Renal cortical epithelial cell (primary cell): ENCODE data around the gene HINT1. TPM values are rescaled to one million over a fixed set of nuclear protein-coding genes. Genes with fewer than 3 reads are reported as not detected.
"Not testable (repeated sequence)": the region's sequence is repeated elsewhere in the genome, so short reads cannot be mapped to it uniquely, and the experiment has no call there.

Source experiments
- DNase-seq: peaks from one replicate; pipeline ENCODE4 v3.0.0-alpha.2; 2011; ENCODE audit warnings: low read depth
- total RNA-seq: library from RNA; depleted of rRNA; stranded (reverse); fragments of >200 nt; gene quantifications from 2 replicates; pipeline ENCODE4 v1.2.3, GENCODE V29; 2014

The HINT1 gene
- 83.9 and 194 TPM in 2 replicates for total RNA-seq

DNA sequence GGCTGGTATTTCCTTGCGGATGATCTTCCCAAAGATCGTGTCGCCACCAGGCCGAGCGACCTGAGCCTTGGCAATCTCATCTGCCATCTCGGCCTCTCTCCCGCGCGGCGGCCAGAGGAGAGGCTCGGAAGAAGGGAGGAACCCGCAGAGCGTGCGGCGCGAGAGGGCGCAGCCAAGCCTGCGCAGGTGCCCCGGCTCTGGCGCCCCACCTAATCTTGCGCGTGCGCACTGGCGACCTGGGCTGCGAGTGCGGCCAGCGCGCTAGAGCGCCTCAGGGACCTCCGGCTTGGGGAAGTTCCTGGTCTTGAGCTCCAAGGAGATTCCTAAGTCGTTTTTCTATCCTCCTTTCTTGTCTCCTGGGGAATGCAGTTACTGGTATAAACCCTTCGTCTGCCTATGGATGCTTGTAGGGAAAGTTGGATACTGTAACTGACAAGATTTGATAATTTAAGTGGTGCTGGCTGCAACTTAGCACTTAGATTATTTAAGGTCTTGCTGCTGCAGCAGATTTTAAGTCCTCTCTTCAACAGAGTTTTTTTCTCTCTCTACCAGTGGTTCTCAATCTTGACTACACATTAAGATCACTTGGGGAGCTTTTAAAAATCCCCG lies at the start of gene HINT1:
HINT1 (minus strand) TSS at position 138 of the 609 bp plus-strand sequence; CDS start at position 87, 51 bp downstream.
- DNase-seq = peak; percentile 81

DNA sequence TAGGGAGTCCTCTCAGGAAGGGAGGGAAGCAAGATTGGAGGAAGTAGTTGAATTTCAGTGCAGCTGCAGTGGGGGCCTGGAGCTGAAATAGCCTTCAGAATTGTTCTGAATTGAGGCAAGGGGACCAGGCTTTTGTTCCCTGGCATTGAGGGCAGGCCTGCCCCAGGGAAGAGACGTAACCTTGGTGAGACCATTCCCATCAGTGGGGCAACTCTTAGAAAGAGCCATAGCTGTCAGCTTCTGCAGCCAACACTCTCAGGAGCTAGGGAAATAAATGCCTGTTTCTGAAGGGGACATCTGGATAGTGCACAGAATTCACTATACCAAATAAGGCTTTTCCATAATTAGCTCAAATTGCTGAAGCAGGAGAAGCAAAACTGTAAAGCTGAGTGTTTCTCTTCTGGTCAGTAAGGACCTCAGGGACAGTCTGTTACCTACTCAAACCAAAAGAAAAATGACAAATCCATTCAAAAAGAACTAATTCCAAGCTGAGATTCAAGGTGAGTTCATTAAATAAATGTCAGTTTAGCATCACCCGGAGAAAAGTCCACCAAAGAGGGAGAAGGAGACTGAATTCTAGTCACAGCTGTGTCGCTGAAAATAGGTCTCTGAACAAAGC lies 49.7 kb upstream of the HINT1 start:
- no peak for DNase-seq

DNA sequence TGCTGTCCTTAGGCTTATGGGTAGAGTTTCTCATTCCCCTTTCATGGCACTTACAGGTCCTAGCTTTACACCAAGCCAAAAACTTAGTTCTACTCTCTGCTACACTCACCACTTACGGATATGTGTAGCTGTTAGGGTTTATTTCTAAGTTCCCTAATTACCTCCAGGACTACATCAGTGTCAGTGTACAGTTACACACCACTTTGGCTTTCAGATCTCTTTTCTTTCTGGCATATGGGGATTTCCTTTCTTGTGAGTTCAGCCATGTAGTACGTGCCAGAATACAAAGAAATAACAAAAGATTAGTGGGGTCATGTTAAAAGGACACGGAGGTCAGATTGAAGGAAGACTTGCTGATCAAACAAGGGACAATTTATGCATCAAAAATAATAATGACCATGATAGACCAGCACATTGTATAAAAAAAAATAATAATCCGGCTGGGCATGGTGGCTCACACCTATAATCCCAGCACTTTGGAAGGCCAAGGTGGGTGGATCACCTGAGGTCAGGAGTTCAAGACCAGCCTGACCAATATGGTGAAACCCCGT lies 47.5 kb upstream of the HINT1 start:
- DNase-seq = no peak

DNA sequence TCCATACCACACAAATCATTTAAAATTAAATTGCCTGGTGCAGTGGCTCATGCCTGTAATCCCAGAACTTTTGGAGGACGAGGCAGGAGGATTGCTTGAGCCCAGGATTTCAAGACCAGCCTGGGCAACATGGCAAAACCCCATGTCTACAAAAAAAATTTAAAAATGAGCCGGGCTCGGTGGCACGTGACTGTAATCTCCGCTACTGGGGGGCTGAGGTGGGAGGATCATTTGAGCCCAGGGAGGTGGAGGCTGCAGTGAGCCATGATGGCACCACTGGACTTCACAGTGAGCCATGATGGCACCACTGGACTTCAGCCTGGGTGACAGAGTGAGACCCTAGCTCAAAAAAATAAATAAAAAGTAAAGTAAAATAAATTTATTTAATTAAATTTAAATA lies 46.6 kb upstream of the HINT1 start:
- DNase-seq = no peak

DNA sequence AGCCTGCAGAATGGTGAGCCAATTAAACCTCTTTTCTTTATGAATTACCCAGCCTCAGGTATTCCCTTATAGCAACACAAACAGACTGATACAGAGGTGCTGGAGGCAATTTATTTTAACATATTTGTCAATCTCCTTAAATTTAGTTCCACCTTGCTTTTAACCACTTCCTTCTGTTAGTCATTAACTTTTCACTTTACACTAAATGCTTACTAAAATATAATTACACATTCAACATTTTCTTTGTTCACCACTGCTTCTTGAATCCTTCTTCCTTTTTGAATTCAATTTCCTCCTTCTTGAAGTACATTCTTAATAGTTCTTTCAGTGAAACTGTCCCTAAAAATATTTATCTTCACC lies 45.1 kb upstream of the HINT1 start:
- peak; percentile 41 for DNase-seq

DNA sequence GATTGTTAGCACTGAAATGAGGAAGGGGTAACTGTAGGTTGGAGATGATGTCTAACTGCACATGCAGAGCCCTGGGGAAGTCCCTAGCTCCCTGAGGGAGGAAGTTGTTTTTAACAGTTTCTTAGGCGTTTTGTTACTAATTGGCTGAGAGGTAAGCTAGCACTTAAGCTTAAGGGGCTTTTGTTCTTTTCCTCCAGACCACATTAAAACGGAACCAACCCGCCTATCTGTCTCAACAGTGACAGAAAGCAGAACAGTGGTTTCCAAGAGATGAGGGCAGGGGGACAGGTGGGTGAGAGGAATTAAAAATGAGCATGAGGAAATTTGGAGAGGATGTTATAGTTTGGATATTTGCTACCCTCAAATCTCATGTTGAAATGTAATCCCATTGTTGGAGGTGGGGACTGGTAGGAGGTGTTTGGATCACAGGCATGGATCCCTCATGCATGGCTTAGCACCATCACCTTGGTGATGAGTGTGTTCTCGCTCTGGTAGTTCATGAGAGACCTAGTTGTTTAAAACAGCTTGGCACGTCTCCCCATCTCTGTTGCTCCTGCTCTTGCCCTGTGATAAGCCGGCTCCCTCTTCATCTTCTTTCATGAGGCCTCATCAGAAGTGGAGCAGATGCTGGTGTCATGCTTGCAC lies 44.6 kb upstream of the HINT1 start:
- peak; percentile 74 for DNase-seq

DNA sequence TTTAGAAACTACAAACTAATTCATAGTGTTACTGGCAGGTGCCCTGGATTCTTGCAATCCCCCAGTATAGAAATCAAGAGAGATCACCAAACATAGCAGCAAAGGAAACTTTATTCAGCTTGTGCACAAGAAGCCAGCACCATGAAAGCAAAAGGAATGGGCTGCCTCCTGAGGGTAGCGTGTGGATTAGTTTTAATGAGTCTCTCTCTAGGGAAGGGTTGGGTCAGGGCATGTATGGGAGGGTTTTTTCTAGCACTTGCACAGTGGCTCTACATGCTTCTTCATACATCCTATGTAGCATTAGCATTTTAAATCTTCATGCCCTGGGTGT lies 44.1 kb upstream of the HINT1 start:
- no peak for DNase-seq

DNA sequence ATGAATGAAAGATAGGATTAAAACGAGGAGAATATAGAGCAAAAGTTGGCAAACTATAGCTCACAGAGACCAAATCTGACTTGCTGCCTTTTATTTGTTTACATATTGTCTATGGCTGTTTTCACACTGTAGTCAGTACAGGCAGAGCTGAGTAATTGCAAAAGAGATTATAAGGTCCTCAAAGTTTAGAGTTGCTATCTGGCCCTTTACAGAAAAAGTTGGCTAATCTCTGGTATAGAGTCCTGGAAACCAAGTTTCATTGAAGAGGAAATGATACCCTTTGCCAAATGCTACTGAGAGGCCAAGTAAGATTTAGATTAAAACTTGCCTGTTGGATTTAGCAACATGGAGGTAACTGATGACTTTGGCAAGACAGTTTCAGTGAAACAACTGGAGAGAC lies 41.7 kb upstream of the HINT1 start:
- no peak for DNase-seq

DNA sequence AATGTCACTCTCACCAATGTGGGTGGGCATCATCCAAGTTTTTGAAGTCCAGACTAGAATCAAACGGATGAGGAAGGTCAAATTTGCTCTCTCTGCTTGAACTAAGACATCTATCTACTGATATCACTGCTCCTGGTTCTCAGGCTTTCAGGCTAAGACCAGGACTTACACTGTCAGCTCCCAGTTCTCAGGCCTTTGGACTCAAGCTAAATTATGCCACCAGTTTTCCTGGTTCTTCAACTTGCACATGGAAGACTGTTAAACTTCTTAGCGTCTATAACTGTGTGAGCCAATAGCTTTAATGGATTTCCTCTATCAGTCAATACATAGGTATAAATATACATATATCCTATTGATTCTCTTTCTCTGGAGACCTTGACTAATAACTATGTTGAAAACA lies 41.0 kb upstream of the HINT1 start:
- DNase-seq = no peak

DNA sequence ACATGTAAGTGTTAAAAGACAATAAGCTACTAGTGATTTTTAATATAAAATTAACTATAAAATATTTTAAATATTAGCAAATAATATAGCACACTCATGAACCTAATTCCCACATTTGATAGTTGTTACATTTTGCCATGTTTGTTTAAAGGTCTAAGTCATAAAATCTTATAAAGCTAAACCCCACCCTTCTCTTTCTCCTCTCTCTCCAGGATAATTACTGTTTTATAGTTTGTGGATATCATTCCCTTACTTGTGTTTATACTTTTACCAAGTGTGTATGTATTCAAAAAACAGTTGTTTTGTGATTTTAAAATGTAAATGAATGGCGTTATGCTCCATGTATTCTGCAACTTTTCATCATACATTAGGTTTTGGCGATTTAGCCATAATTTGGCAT lies 39.9 kb upstream of the HINT1 start:
- DNase-seq = no peak

DNA sequence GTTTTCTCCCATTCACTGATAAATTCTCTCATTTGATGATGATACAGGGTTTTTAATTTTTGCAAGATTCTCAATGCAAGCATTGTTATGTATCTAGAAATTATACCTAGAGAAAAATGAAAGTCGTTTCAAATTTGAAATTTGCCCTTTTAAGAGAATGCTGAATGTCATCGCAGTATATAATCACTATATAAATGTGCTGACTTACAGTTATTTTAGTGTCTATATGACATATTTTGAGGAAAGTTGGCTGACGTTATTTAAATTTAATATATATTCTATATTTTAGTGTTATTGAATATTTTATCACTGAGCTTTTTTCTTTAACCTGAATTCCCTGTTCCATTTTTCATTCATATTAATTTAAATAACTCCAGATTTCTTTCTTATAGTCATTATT lies 35.5 kb upstream of the HINT1 start:
- no peak for DNase-seq

DNA sequence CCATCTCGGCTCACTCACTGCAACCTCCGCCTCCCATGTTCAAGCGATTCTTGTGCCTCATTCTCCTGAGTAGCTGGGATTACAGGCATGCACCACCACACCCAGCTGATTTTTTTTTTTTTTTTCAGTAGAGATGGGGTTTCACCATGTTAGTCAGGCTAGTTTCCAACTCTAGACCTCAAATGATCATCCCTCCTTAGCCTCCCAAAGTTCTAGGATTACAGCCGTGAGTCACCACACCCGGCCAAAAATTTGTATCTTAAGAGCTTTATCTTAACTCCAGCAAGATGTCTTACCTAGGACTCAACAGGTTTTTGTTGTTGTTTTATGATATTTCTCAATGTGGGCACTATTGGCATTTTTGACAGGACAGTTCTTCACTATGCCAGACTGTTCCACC lies 33.6 kb upstream of the HINT1 start:
- no peak for DNase-seq

DNA sequence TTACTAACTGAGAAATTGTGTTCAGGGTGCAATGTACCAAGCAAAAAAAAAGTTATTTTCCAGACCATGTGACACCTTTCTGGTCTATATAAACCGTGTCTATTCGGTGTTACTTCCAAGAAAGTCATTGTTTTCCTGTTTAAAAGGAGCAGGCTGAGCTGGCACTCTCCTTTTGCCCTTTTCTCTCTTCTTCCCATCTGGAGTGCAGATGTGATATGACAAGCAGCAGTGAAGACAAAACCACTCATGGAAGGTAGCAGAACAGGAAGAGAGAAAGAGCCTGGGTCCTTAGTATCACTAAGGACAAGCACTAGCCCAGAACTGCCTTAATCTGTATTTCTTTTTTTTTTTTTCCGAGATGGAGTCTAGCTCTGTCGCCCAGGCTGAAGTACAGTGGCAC lies 31.3 kb upstream of the HINT1 start:
- no peak for DNase-seq

DNA sequence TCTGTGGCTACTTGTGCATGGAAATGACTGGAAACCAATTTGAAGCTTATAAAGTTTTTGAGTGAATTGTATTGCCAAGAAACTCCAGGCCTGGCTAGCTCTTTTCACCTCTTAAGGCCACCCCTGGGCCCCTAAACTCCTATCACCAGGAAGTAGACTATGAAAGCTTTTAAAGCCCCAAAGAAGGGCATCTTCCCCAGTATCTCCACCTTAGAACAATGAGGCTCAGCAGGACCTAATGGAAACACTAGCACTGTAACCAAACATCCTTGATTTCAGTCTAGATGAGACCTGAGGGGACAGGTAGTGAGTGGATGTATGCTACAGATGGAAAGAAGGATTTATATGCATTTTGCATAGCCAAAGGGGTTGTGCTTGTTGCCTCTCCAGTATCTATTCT lies 30.6 kb upstream of the HINT1 start:
- no peak for DNase-seq

DNA sequence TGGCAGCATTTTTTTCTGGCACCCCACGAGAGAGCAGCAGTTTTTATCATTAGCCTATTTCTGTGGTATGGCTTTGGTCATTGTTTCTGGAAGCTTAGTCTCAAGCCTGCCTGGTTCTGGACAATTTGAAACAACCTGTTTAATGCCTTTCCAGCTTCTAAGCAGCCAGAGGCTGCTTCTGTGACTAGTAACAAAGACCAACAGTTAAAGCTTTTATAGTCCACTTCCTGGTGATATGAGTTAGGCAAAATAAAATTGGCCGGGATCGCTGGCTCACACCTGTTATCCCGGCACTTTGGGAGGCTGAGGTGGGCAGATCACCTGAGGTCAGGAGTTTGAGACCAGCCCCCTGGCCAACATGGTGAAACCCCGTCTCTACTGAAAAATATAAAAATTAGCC lies 29.7 kb upstream of the HINT1 start:
- DNase-seq = no peak

DNA sequence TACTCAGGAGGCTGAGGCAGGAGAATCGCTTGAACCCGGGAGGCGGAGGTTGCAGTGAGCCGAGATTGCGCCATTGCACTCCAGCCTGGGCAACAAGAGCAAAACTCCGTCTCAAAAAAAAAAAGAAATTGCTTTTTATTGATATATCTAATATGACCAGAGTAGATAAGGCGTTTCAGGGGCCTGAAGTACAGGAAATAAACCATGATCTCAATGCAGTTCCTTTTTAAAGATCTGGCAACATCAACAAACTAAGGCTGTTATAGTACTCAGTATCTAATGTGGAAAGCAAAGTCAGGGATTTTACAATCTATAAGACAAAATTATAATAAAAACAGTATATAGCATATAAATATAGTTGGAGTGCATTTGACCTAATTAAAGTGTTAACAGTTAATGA lies 28.8 kb upstream of the HINT1 start:
- DNase-seq = not testable (repeated sequence)

DNA sequence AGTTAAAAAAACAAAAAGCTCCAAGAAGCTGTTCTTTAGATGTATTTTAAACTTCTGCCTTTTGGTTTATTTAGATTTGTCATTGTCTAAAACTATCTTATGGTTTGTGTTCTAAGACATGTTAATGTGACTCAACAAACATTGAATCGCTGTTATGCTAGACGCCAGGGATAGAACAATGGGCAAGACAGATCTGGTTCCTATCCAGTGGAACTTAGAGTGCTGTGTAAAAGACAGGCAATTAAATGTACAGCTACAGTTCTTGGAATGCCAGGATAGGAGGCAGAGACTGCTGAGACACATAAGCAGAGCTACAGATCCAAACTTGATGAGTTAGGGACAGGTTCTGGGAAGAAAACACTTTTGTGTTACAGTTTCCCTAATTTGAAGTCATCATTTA lies 28.1 kb upstream of the HINT1 start:
- peak; percentile 13 for DNase-seq

DNA sequence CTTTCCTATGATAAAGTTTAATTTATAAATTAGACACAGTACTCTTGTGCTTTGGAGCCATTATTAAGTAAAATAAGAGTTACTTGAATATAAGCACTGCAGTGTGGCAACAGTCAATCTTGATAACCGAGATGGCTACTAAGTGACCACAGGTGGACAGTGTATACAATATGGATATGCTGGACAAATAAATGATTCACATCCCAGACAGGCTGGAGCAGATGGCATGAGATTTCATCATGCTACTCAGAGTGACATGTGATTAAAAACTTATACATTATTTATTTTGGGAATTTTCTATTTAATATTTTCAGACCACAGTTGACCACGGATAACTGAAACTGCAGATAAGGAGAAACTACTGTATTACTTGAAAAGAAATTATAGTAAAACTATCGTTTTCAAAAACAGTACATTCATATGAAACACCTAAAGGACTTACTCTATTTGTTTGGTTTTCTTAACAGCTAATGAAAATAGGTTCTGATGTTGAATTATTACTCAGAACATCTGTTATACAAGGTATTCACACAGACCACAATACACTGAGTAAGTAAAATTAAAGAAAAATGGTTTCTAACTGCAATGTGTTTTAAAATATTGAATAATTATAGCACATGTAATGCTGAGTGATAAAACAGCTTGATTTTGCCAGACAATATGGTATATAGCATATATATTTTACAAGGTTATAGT lies 21.7 kb upstream of the HINT1 start:
- no peak for DNase-seq

DNA sequence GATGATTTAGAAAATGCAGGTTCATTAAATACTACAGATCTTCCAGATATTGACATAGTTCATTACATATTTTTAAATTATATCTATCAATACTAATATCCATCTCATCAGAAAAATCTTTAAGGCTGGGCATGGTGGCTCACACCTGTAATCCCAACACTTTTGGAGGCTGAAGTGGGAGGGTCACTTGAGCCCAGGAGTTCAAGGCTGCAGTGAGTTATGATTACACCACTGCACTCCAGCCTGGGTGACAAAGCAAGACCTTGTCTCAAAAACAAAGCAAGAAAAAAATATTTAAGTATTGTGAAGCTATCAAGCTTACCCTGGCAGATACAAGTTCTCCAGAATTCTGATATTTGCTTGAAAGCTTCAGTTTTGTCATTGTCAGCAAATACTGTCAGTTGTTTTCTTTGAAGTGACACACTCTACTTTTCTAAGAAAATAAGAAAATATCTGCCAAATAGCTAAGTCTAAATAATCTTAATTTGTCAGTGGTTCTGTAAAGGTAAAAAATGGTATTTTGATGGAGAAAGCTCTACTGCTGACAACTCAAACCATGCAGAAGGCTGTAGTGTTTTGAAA lies 20.6 kb upstream of the HINT1 start:
- no peak for DNase-seq

DNA sequence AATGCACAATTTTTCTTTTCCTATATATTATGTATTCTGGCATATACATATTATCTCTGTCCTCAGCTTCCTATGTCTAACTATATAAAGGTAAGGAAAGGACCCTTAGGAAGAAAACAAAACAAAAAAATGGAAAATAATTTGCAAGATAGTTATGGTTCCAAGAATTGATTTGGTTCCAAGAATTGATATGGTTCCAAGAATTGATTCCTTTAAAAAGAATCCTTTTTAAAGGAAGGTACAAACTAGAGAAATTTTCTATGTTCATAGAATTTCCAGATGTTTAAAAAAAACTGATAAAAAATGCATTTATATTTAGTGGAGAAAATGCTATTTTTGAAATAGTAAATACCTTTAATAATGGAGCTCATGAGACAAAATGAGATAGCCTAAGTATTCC lies 17.8 kb upstream of the HINT1 start:
- DNase-seq = no peak

DNA sequence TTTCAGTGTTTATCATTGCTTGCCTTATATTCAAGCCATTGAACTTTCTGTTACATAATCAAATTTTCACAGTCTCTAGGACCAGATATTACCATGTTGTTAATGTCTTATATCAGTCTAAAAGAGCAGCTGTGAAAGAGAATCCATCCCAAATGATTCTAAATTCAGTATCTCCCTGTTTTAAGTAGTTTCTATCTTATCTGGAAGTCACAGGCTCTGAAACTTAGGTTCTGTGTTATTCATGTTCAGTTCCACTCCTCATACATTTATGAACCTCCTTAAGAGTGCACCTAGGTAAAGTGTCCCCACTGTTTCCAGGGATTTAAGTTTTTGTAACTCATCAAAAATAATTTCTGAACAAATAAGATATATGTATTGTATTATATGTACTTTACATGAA lies 15.4 kb upstream of the HINT1 start:
- no peak for DNase-seq

DNA sequence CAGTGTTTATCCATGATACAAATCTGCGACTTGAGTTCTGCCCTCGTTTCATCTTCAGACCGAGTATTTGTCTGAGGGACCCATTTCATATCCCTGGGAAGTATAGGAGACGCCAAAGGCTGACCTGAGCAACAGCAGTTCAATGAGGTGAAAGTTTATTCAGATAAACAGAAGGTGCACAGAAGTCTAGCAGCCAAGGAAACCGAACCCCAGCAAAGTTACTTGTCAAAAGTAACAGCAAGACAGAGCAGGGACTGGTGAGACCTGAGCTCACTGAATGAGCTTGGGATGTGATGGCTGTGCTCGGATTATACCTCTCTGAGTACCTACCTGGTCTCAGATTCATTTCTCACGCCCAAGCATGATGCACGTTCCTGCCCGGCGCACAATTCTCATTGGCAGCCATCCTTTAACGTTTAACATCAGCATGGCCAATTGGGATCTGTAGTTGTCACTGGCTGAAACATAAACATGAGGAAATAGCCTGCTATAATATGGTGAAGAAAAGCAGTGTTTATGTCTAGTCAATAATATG lies 6.3 kb upstream of the HINT1 start:
- DNase-seq = peak; percentile 8
